B cell (primary cell): ENCODE data around the gene UCHL3.

ENCODE experiments used
- EZH2 ChIP-seq: IDR thresholded peaks from 2 replicates; pipeline ENCODE4 v1.6.1; 2012; ENCODE audit warnings: borderline replicate concordance, low read depth, mild to moderate bottlenecking, moderate library complexity, low read length; ENCODE audit not compliant: insufficient read depth, poor library complexity, severe bottlenecking
- TF ChIP-seq, protein P1 (sequence below): fragments of 200-600 bp; IDR thresholded peaks from one replicate; pipeline ENCODE4 v1.8.0; 2022; ENCODE audit warnings: antibody characterized with exemption, mild to moderate bottlenecking

DNA sequence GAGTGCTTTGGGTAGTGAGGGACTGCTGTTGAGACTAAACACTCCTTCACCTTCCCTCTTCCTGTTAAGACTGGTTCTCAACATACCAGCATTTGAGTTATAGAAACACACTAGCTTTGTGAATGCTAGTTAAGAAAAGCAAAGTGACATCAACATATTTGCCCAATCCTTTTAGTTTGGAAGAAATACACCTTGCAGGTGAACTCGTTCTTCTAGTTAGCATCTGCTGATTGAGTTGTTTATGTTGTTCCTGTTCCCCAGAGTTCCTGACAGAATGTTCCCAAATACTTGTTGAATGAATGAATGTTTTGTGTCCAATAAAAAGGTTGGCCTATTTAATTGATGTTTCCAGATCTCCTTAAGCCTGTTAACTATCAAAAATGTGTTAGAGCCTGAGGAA, 93.6 kb downstream of the UCHL3 start:
- TF ChIP-seq, protein P1, sequence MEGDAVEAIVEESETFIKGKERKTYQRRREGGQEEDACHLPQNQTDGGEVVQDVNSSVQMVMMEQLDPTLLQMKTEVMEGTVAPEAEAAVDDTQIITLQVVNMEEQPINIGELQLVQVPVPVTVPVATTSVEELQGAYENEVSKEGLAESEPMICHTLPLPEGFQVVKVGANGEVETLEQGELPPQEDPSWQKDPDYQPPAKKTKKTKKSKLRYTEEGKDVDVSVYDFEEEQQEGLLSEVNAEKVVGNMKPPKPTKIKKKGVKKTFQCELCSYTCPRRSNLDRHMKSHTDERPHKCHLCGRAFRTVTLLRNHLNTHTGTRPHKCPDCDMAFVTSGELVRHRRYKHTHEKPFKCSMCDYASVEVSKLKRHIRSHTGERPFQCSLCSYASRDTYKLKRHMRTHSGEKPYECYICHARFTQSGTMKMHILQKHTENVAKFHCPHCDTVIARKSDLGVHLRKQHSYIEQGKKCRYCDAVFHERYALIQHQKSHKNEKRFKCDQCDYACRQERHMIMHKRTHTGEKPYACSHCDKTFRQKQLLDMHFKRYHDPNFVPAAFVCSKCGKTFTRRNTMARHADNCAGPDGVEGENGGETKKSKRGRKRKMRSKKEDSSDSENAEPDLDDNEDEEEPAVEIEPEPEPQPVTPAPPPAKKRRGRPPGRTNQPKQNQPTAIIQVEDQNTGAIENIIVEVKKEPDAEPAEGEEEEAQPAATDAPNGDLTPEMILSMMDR: no peak
- TF ChIP-seq EZH2: no peak
